Liver (tissue), 9 donors: Measurements from ENCODE around the gene SLC25A21. TPM values are rescaled to one million over a fixed set of nuclear protein-coding genes. Genes with fewer than 3 reads are reported as not detected.

ENCODE experiments used
- DNase-seq: peaks from one replicate; pipeline ENCODE4 v3.0.0-alpha.2; 2017; ENCODE audit warnings: low spot score
- H3K27ac ChIP-seq, 2 donors: one replicate each; pipeline ENCODE4 v1.7.0; 2013; ENCODE audit warnings: inconsistent platforms in 2 of 2, low read length in 2 of 2, control low read depth in 1 of 2, low read depth in 1 of 2, mild to moderate bottlenecking in 1 of 2
- H3K27me3 ChIP-seq, 4 donors: one replicate each; pipeline versions ENCODE4 v1.6.1 to v1.7.0; 2013; ENCODE audit warnings: low read length in 3 of 4, inconsistent platforms in 1 of 4, mild to moderate bottlenecking in 1 of 4, moderate library complexity in 1 of 4; ENCODE audit not compliant: control insufficient read depth in 4 of 4, insufficient read depth in 4 of 4
- H3K36me3 ChIP-seq, 4 donors: one replicate each; pipeline versions ENCODE4 v1.6.1 to v1.7.0; 2013; ENCODE audit warnings: low read length in 3 of 4, mild to moderate bottlenecking in 3 of 4, low read depth in 1 of 4, moderate library complexity in 1 of 4; ENCODE audit not compliant: control insufficient read depth in 4 of 4, insufficient read depth in 3 of 4
- H3K4me1 ChIP-seq, 4 donors: one replicate each; pipeline versions ENCODE4 v1.6.1 to v1.7.0; 2013; ENCODE audit warnings: low read length in 3 of 4, mild to moderate bottlenecking in 3 of 4, moderate library complexity in 1 of 4; ENCODE audit not compliant: control insufficient read depth in 4 of 4, insufficient read depth in 4 of 4
- H3K4me3 ChIP-seq, 3 donors: one replicate each; pipeline versions ENCODE4 v1.6.1 to v1.7.0; 2013; ENCODE audit warnings: low read length in 3 of 3, control low read depth in 1 of 3, low read depth in 1 of 3, mild to moderate bottlenecking in 1 of 3
- H3K9ac ChIP-seq, 2 donors: one replicate each; pipeline ENCODE4 v1.7.0; 2013; ENCODE audit warnings: low read length in 2 of 2, mild to moderate bottlenecking in 2 of 2, moderate library complexity in 2 of 2, control low read depth in 1 of 2, low read depth in 1 of 2
- H3K9me3 ChIP-seq, 4 donors: one replicate each; pipeline versions ENCODE4 v1.6.1 to v1.7.0; 2013; ENCODE audit warnings: low read length in 3 of 4; ENCODE audit not compliant: control insufficient read depth in 4 of 4
- ATF3 ChIP-seq: IDR thresholded peaks from 2 replicates; pipeline ENCODE4 v1.6.1; 2016; ENCODE audit warnings: antibody characterized with exemption
- CTCF ChIP-seq: fragments of 150-350 bp; IDR thresholded peaks from 2 replicates; pipeline ENCODE4 v1.5.1; 2017; ENCODE audit warnings: improper control_type of control experiment, low read depth, low read length; ENCODE audit not compliant: missing input control
- EGR1 ChIP-seq, 2 donors: IDR thresholded peaks; 2 replicates each; pipeline ENCODE4 v1.6.1; 2016 to 2018; ENCODE audit warnings: antibody characterized with exemption in 2 of 2, low read depth in 2 of 2
- FOXA1 ChIP-seq: IDR thresholded peaks from 2 replicates; pipeline ENCODE4 v1.6.1; 2016; ENCODE audit warnings: antibody characterized with exemption
- FOXA2 ChIP-seq: IDR thresholded peaks from 2 replicates; pipeline ENCODE4 v1.6.1; 2016; ENCODE audit warnings: antibody characterized with exemption
- HNF4A ChIP-seq, 2 donors: conservative IDR thresholded peaks; 2 replicates each; pipeline ENCODE4 v1.6.1; 2016; ENCODE audit warnings: antibody characterized with exemption in 2 of 2, mild to moderate bottlenecking in 2 of 2
- HNF4G ChIP-seq: IDR thresholded peaks from 2 replicates; pipeline ENCODE4 v1.6.1; 2016; ENCODE audit warnings: antibody characterized with exemption
- JUND ChIP-seq, 2 donors: IDR thresholded peaks; 2 replicates each; pipeline ENCODE4 v1.6.1; 2016; ENCODE audit warnings: antibody characterized with exemption in 2 of 2
- MAX ChIP-seq: IDR thresholded peaks from 2 replicates; pipeline ENCODE4 v1.6.1; 2016; ENCODE audit warnings: antibody characterized with exemption
- NR2F2 ChIP-seq: IDR thresholded peaks from 2 replicates; pipeline ENCODE4 v1.6.1; 2016; ENCODE audit warnings: antibody characterized with exemption
- RAD21 ChIP-seq, 2 donors: IDR thresholded peaks; 2 replicates each; pipeline ENCODE4 v1.6.1; 2016; ENCODE audit warnings: antibody characterized with exemption in 2 of 2, mild to moderate bottlenecking in 2 of 2
- REST ChIP-seq: IDR thresholded peaks from 2 replicates; pipeline ENCODE4 v1.6.1; 2016; ENCODE audit warnings: antibody characterized with exemption, mild to moderate bottlenecking
- SP1 ChIP-seq: IDR thresholded peaks from 2 replicates; pipeline ENCODE4 v1.6.1; 2018; ENCODE audit warnings: antibody characterized with exemption, mild to moderate bottlenecking
- ZBTB33 ChIP-seq: IDR thresholded peaks from 2 replicates; pipeline ENCODE4 v1.6.1; 2016; ENCODE audit warnings: antibody characterized with exemption
- WGBS: extraction: QIAGEN DNeasy Blood & Tissue Kit; methylation state at CpG from one replicate; pipeline ENCODE4 v1.1.7; 2013; 5-methylcytosine and 5-hydroxymethylcytosine counted together
- polyA plus RNA-seq, 2 donors: library from polyadenylated mRNA; stranded (reverse) in 1 of 2; unstranded in 1 of 2; fragments of 200-250 nt in 1 of 2; fragments of >200 nt in 1 of 2; fragmentation: Nextera tagmentation in 1 of 2; extraction: Ambion mirVana in 1 of 2; gene quantifications; one replicate each; pipeline versions ENCODE4 v1.2.1 to v1.2.3, GENCODE V29; 2013 to 2015
- total RNA-seq, 2 donors: library from RNA; depleted of rRNA; stranded (reverse); fragments of >200 nt; gene quantifications; one replicate each; pipeline ENCODE4 v1.2.3, GENCODE V29; 2014
- donor health status: healthy.
- donor health status: healthy.
- donor health status: healthy.
- donor health status: healthy.
- donor health status: healthy.

The SLC25A21 gene
- total and polyA plus RNA-seq, 4 donors = 0.13 to 24.3 (median 0.23) TPM

GRCh38 chr14:37019488-37019887 is 152.9 kb downstream of the SLC25A21 start:
- TF ChIP-seq EGR1 (IDR thresholded peaks at IDR 0.05; ENCODE audit: low read depth in 2 of 2) (no peak), ATF3 (no peak), CTCF (no peak), MAX (no peak), JUND (IDR thresholded peaks at IDR 0.05) (no peak), FOXA2 (no peak), RAD21 (IDR thresholded peaks at IDR 0.05) (no peak), HNF4A (conservative IDR thresholded peaks at IDR 0.05) (no peak), FOXA1 (no peak), REST (no peak), SP1 (no peak), HNF4G (no peak), NR2F2 (no peak), ZBTB33 (no peak)
- Histone ChIP-seq H3K9ac (no peak overlapping the region), H3K9me3 (no peaks in the 10 kb centered on the region)

GRCh38 chr14:37018571-37019240 is 153.7 kb downstream of the SLC25A21 start:
- Histone ChIP-seq H3K4me3 (no peak overlapping the region), H3K9ac (no peak overlapping the region), H3K4me1 (no peaks in the 10 kb centered on the region), H3K9me3 (no peaks in the 10 kb centered on the region), H3K36me3 (no peaks in the 10 kb centered on the region), H3K27ac (no peak overlapping the region), H3K27me3 (no peaks in the 10 kb centered on the region)
- WGBS = 89% methylated on average over 3 of the region's 3 CpGs
- DNase-seq = no peak
- TF ChIP-seq REST (no peak), JUND (IDR thresholded peaks at IDR 0.05) (no peak), HNF4G (no peak), HNF4A (conservative IDR thresholded peaks at IDR 0.05) (no peak), RAD21 (IDR thresholded peaks at IDR 0.05) (no peak)

More at GRCh38 chr14:37019488-37019887, 152.9 kb downstream of the SLC25A21 start:
- DNase-seq = no peak
- Histone ChIP-seq H3K4me1 (no peaks in the 10 kb centered on the region), H3K27me3 (no peaks in the 10 kb centered on the region), H3K4me3 (no peak overlapping the region), H3K27ac (no peak overlapping the region), H3K36me3 (no peaks in the 10 kb centered on the region)
- 68% methylated on average over 1 of the region's 1 CpG for WGBS
